ENCODE results near the gene AKAP13.

The AKAP13 gene

GRCh38 chr15:85551221-85551832 is 170.9 kb downstream of the AKAP13 start:
- no peak overlapping the region for H3K27ac ChIP-seq
- TF ChIP-seq CTCF (IDR thresholded peaks at IDR 0.05), result no peak
- TF ChIP-seq ZFX (IDR thresholded peaks at IDR 0.05; ENCODE audit: borderline replicate concordance), result no peak

DNA sequence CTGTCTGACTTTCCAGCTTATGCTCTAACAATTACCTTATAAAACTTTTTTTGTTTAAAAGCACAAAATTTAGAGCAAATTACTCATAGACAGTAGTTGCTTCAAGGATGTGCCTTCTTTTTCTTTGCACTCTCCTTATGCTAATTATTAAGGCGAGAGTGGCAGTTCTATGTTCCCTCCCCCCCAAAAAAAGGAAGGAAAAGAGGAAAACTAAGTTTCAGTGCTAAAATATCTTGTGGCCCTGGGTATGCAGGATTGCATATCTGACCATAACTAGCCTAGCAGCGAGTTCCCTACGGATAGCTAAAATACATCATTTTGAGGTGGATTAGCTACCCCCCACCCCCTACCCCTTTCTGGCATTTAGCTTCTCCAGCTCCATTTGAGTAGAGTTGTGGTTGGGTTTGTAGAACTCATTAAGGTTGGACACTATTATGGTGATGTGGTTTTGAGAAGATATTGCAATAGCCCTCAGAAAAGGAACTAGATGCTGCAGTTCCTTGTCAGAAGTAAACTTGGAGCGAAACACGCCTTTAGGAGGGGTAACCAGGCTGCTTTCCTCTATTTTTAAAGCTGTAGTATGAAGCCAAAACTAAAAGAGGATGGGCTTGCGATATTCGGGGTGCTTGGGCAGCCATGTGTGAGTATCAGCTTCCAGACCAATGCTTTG is 174.6 kb downstream of the AKAP13 start:
- no peak for TF ChIP-seq CTCF (IDR thresholded peaks at IDR 0.05)
- TF ChIP-seq ZFX (IDR thresholded peaks at IDR 0.05; ENCODE audit: borderline replicate concordance), result no peak
- H3K27ac ChIP-seq, result no peak overlapping the region

- H3K27ac ChIP-seq, result no peak overlapping the region
- TF ChIP-seq ZFX (IDR thresholded peaks at IDR 0.05; ENCODE audit: borderline replicate concordance), result no peak
These were observed 175.6 kb downstream of the AKAP13 start for GRCh38 chr15:85555875-85556617.

DNA sequence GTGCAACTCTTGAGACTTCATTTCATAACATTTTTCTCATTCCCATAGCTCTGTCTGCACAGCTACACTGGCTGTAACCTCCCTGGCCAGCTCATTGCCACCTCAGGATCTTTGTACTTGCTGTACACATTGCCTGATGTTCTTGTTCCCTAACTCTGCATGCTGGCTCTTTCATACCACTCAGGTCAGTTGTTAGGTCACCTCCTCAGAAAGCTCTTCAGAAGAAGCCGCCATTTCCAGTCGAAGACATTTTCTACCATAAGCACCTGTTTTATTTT is 176.2 kb downstream of the AKAP13 start:
- TF ChIP-seq CTCF (IDR thresholded peaks at IDR 0.05) (no peak), ZFX (IDR thresholded peaks at IDR 0.05; ENCODE audit: borderline replicate concordance) (no peak)
- no peak overlapping the region for H3K27ac ChIP-seq

- no peak overlapping the region for H3K27ac ChIP-seq
- TF ChIP-seq CTCF (IDR thresholded peaks at IDR 0.05) (no peak), ZFX (IDR thresholded peaks at IDR 0.05; ENCODE audit: borderline replicate concordance) (no peak)
These were observed 177.0 kb downstream of the AKAP13 start for GRCh38 chr15:85557385-85557784.

DNA sequence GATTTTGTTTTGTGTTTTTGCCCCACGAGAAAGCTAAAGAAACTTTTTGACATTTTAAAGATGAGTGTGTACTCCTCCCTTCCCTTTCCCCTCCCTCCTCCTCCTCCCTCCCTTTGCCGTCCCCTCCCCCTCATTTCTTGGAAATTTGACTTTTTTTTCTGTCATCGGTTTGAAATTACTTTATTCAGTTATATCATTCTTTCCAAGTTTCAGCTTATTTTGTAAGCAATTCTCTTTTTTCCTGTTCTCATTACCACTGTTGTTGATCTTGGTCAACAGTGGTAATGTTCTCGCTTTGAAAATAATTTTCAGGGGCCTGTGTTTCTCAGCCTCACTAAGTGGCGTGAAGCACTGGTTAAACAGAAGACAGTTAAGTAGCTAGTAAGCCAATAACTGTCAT is 178.4 kb downstream of the AKAP13 start:
- no peak overlapping the region for H3K27ac ChIP-seq
- TF ChIP-seq ZFX (IDR thresholded peaks at IDR 0.05; ENCODE audit: borderline replicate concordance) (no peak), CTCF (IDR thresholded peaks at IDR 0.05) (no peak)

- TF ChIP-seq ZFX (IDR thresholded peaks at IDR 0.05; ENCODE audit: borderline replicate concordance), result no peak
- no peak for TF ChIP-seq CTCF (IDR thresholded peaks at IDR 0.05)
- H3K27ac ChIP-seq, result no peak overlapping the region
These were observed 179.1 kb downstream of the AKAP13 start for GRCh38 chr15:85559530-85559929.

Data from 22Rv1 (cell line).